DOHH2 (cell line): ENCODE results near the gene SYT3.

ENCODE experiments used
- H3F3A ChIP-seq: fragments of 200-600 bp; sonication (generic), shearing (Covaris generic); 2 replicates; pipeline ENCODE4 v1.6.0; 2016; ENCODE audit warnings: antibody characterized with exemption, mild to moderate bottlenecking; ENCODE audit not compliant: control insufficient read depth, insufficient read depth
- H3K27ac ChIP-seq: fragments of 200-600 bp; sonication (generic); 2 replicates; pipeline ENCODE4 v1.5.1; 2014; ENCODE audit warnings: low read depth, mild to moderate bottlenecking, low read length, moderate library complexity
- H3K27me3 ChIP-seq: fragments of 200-600 bp; sonication (generic); 2 replicates; pipeline ENCODE4 v1.6.1; 2014; ENCODE audit warnings: mild to moderate bottlenecking, low read length, mixed read lengths; ENCODE audit not compliant: control insufficient read depth
- H3K36me3 ChIP-seq: fragments of 200-600 bp; sonication (generic); 2 replicates; pipeline ENCODE4 v1.6.1; 2014; ENCODE audit warnings: mild to moderate bottlenecking, low read length, moderate library complexity, mixed read lengths; ENCODE audit not compliant: control insufficient read depth
- H3K4me1 ChIP-seq: fragments of 200-600 bp; sonication (generic); 2 replicates; pipeline ENCODE4 v1.6.1; 2014; ENCODE audit warnings: mild to moderate bottlenecking, low read length, mixed read lengths; ENCODE audit not compliant: control insufficient read depth
- H3K4me2 ChIP-seq: fragments of 200-600 bp; sonication (generic); 2 replicates; pipeline ENCODE4 v1.6.0; 2014; ENCODE audit warnings: mild to moderate bottlenecking, low read length, moderate library complexity
- H3K4me3 ChIP-seq: fragments of 200-600 bp; sonication (generic); 2 replicates; pipeline ENCODE4 v1.5.1; 2014; ENCODE audit warnings: mild to moderate bottlenecking, low read length, mixed read lengths
- H3K79me2 ChIP-seq: fragments of 200-600 bp; sonication (generic); 2 replicates; pipeline ENCODE4 v1.6.1; 2014; ENCODE audit warnings: mild to moderate bottlenecking, low read length, mixed read lengths; ENCODE audit not compliant: control insufficient read depth
- H3K9me2 ChIP-seq: fragments of 200-600 bp; sonication (generic); replicated peaks from 2 replicates; pipeline ENCODE4 v1.6.1; 2014; ENCODE audit warnings: mild to moderate bottlenecking, low read length, mixed read lengths; ENCODE audit not compliant: control insufficient read depth
- H3K9me3 ChIP-seq: fragments of 200-600 bp; sonication (generic); 2 replicates; pipeline ENCODE4 v1.6.1; 2014; ENCODE audit warnings: antibody characterized with exemption, low read length, mixed read lengths; ENCODE audit not compliant: control insufficient read depth, insufficient read depth
- H4K20me1 ChIP-seq: fragments of 200-600 bp; sonication (generic); 2 replicates; pipeline ENCODE4 v1.6.0; 2014; ENCODE audit warnings: low read depth, mild to moderate bottlenecking, antibody characterized with exemption, low read length, moderate library complexity; ENCODE audit not compliant: control insufficient read depth, insufficient read depth
- CTCF ChIP-seq: fragments of 200-600 bp; sonication (generic); IDR thresholded peaks from one replicate; pipeline ENCODE4 v1.5.1; 2014; ENCODE audit warnings: antibody characterized with exemption, mild to moderate bottlenecking, low read depth, low read length; ENCODE audit not compliant: poor library complexity, severe bottlenecking
- EZH2phosphoT487 ChIP-seq: fragments of 200-600 bp; sonication (generic); IDR thresholded peaks from 2 replicates; pipeline ENCODE4 v1.6.1; 2017; ENCODE audit warnings: borderline replicate concordance, mild to moderate bottlenecking, antibody characterized with exemption, low read length, moderate library complexity, mixed read lengths

The SYT3 gene

DNA sequence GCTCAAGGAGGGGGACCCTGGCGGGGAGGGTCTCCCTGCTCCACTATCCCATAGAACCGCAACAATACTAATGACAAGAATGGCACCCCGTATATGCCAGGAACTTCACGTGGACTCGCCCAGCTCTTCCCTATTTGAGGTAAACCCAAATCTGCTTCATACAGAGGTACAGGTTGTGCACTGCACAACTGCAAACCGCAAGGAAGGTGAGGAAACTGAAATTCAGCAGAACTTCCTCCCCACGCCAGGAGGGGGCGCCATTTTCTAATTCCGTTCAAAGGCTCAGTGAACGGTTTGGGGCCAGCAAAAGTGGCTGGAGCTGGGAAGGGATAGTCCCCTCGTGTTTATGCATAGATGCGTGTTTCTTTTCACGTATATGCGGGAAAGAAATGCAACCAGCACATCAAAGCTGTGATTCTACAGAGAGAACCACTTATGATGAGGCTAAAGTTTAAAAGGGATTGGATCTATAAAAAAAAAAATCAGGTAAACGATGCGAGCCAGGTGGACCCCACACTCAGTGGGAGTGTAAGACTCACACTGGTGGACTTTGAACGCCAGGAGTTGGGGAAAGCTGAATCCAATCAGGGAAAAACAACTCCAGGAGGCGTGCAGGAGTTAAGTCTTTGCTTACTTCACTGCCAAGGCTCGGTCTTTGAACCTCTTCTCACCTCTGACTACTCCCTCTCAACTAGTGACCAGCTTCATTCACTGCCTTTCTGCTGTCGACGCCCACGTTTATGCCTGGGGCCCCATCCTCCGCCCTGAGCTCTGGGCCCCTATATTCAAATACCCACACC, 29.8 kb upstream of the SYT3 start:
- Histone ChIP-seq H3K4me2 (no peak overlapping the region), H3K9me2 (no peaks in the 10 kb centered on the region), H4K20me1 (no peaks in the 10 kb centered on the region), H3K9me3 (no peaks in the 10 kb centered on the region), H3K4me1 (no peaks in the 10 kb centered on the region), H3K36me3 (no peaks in the 10 kb centered on the region), H3K79me2 (no peaks in the 10 kb centered on the region), H3K4me3 (no peak overlapping the region), H3K27ac (no peak overlapping the region), H3K27me3 (no peaks in the 10 kb centered on the region), H3F3A (no peaks in the 10 kb centered on the region)
- TF ChIP-seq EZH2phosphoT487, result no peak
- peak; percentile 94 for TF ChIP-seq CTCF

GRCh38 chr19:50668879-50669278, 29.2 kb upstream of the SYT3 start:
- no peaks in the 10 kb centered on the region for H3K9me3 ChIP-seq
- TF ChIP-seq CTCF (no peak), EZH2phosphoT487 (no peak)
- no peak overlapping the region for H3K27ac ChIP-seq
- no peaks in the 10 kb centered on the region for H4K20me1 ChIP-seq
- H3K4me1 ChIP-seq, result no peaks in the 10 kb centered on the region
- no peaks in the 10 kb centered on the region for H3K9me2 ChIP-seq
- H3K79me2 ChIP-seq, result no peaks in the 10 kb centered on the region
- no peaks in the 10 kb centered on the region for H3F3A ChIP-seq
- no peak overlapping the region for H3K4me3 ChIP-seq
- no peaks in the 10 kb centered on the region for H3K27me3 ChIP-seq
- H3K4me2 ChIP-seq, result no peak overlapping the region
- no peaks in the 10 kb centered on the region for H3K36me3 ChIP-seq

DNA sequence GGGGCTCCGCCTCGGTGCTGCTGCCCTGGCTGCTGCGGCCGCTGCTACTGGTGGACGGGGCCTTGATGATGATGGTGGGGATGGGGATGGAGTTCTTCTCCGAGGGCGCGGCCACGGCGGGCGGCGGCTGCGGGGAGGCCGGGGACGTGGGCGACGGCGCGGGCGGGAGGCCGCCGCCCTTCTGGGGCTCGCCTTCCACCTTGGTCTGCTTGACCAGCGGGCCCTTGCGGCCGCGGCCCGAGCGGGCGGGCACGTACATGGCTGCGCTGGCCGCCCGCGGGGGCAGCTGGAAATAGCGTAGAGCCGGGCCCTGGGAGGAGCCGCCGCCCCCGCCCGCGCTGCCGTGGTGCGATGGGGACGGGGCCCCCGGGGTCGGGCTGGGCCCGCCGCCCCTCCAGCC, 28.7 kb upstream of the SYT3 start:
- Histone ChIP-seq H3K79me2 (no peaks in the 10 kb centered on the region), H3K27ac (no peak overlapping the region), H3K4me1 (no peaks in the 10 kb centered on the region), H3K9me2 (no peaks in the 10 kb centered on the region), H3K9me3 (no peaks in the 10 kb centered on the region), H3K36me3 (no peaks in the 10 kb centered on the region), H3K27me3 (no peaks in the 10 kb centered on the region), H3F3A (no peaks in the 10 kb centered on the region; the same call in 1 of the 2 replicates), H3K4me2 (no peak overlapping the region), H4K20me1 (no peaks in the 10 kb centered on the region), H3K4me3 (no peak overlapping the region)
- no peak for TF ChIP-seq EZH2phosphoT487
- TF ChIP-seq CTCF, result no peak
